H1 (cell line): ENCODE data around the gene ZBTB4. TPM values are rescaled to one million over a fixed set of nuclear protein-coding genes. Genes with fewer than 3 reads are reported as not detected.

Experiments
- ATF2 ChIP-seq: IDR thresholded peaks from 2 replicates; pipeline ENCODE4 v1.6.1; 2012; ENCODE audit warnings: low read length, inconsistent platforms
- JUN ChIP-seq: IDR thresholded peaks from 2 replicates; pipeline ENCODE4 v1.6.1; 2011; ENCODE audit warnings: low read depth, mild to moderate bottlenecking, improper control_type of control experiment, low read length
- polyA plus RNA-seq, 7 experiments: library from polyadenylated mRNA; depleted of rRNA in 3 of 7; stranded (reverse) in 5 of 7; unstranded in 2 of 7; fragments of >200 nt in 5 of 7; fragments of 200-250 nt in 2 of 7; gene quantifications; 1 replicate in 5 of 7; 2 replicates in 1 of 7; 4 replicates in 1 of 7; pipeline versions ENCODE4 v1.2.1 to v1.2.3, GENCODE V29; 2011 to 2013; ENCODE audit warnings: missing spikeins in 2 of 7, mixed read lengths in 2 of 7
- total RNA-seq: library from RNA; stranded (reverse); fragmentation: NEBNext Ultra II Directional; extraction: Animal tissue kit (Norgen Biotek cat#: 25700); gene quantifications from 2 replicates; pipeline ENCODE4 v1.2.1, GENCODE V29; 2021

The ZBTB4 gene
- total and polyA plus RNA-seq, 2 of the 8 experiments (the other 6 are each of a cell fraction or from before 2014, with no cell fraction given) = 5.9 to 10.1 TPM

GRCh38 chr17:7476951-7477350, 2.5 kb downstream of the ZBTB4 start (continued):
- TF ChIP-seq ATF2 (no peak), JUN (no peak)
